K562 (cell line): ENCODE results near the gene ADCY5. TPM values are rescaled to one million over a fixed set of nuclear protein-coding genes. Genes with fewer than 3 reads are reported as not detected.

Experiments
- ATAC-seq: fragments of 200-7000 bp; cut with Tn5 transposase; 3 replicates; pipeline ENCODE4 v1.9.1; 2020; ENCODE audit warnings: moderate library complexity
- BruUV-seq: library from RNA; stranded (reverse); fragments of 400-500 nt; replicated peaks from 2 replicates; lab custom pipeline; 2021; lab: Mats Ljungman, UMichigan
- CTCF ChIA-PET: fragments of 300-600 bp; formaldehyde crosslinking; extraction: SDS; loops from one replicate; lab custom pipeline; 2021; ENCODE audit warnings: low intra/inter-chr PET ratio; lab: Yijun Ruan, JAX
- POLR2A ChIA-PET: fragments of 300-600, 350-650 bp; sonication (Branson Sonifier 250); formaldehyde crosslinking; extraction: SDS; loops from one replicate; lab custom pipeline; 2021; ENCODE audit warnings: antibody characterized with exemption, inconsistent platforms; lab: Yijun Ruan, JAX
- DNase-seq, 4 experiments: peaks; one replicate each; pipeline versions ENCODE4 v3.0.0 to v3.0.0-alpha.2; 2011 to 2018; ENCODE audit warnings: low spot score in 3 of 4, mixed read lengths in 3 of 4; ENCODE audit errors: extremely low read depth in 1 of 4
- FAIRE-seq: peaks from 2 replicates; lab custom pipeline; 2011; peaks lifted over from hg19 to GRCh38; lab: Jason Lieb, UNC
- H2AFZ ChIP-seq: 2 replicates; pipeline ENCODE4 v1.6.0; 2011; ENCODE audit warnings: low read depth, low read length, control low read depth, inconsistent platforms
- H3K27ac ChIP-seq: fragments of 200-600 bp; 3 replicates; pipeline ENCODE4 v1.8.0; 2011; ENCODE audit warnings: low read depth, mild to moderate bottlenecking, control low read depth, inconsistent platforms, low read length, moderate library complexity, mixed read lengths; ENCODE audit errors: extremely low read depth
- H3K27me3 ChIP-seq, 2 experiments: fragments of 300-600 bp in 1 of 2; 2 replicates in 1 of 2; 3 replicates in 1 of 2; pipeline versions ENCODE4 v1.6.0 to v1.8.0; 2011; ENCODE audit warnings: inconsistent platforms in 2 of 2, low read length in 2 of 2, mild to moderate bottlenecking in 1 of 2, mixed read lengths in 1 of 2, moderate library complexity in 1 of 2; ENCODE audit not compliant: control insufficient read depth in 2 of 2, insufficient read depth in 2 of 2
- H3K36me3 ChIP-seq: fragments of 300-600 bp; 3 replicates; pipeline ENCODE4 v1.8.0; 2011; ENCODE audit warnings: mild to moderate bottlenecking, low read length, inconsistent platforms; ENCODE audit not compliant: control insufficient read depth, insufficient read depth
- H3K4me1 ChIP-seq, 2 experiments: fragments of 200-600 bp in 1 of 2; replicated peaks in 1 of 2; 2 replicates in 1 of 2; 3 replicates in 1 of 2; pipeline versions ENCODE4 v1.5.1 to v1.8.0; 2011; ENCODE audit warnings: inconsistent platforms in 2 of 2, low read length in 2 of 2, mild to moderate bottlenecking in 1 of 2, mixed read lengths in 1 of 2, moderate library complexity in 1 of 2; ENCODE audit not compliant: control insufficient read depth in 2 of 2, insufficient read depth in 2 of 2
- H3K4me2 ChIP-seq: 2 replicates; pipeline ENCODE4 v1.6.1; 2011; ENCODE audit warnings: low read length, control low read depth, inconsistent platforms, mixed read lengths; ENCODE audit not compliant: insufficient read depth
- H3K4me3 ChIP-seq: fragments of 200-600 bp; sonication (generic), shearing (Covaris generic); 2 replicates; pipeline ENCODE4 v1.5.1; 2016; ENCODE audit warnings: control low read depth, inconsistent platforms
- H3K79me2 ChIP-seq: fragments of 200-600 bp; 3 replicates; pipeline ENCODE4 v1.8.0; 2011; ENCODE audit warnings: low read length, inconsistent platforms; ENCODE audit not compliant: control insufficient read depth, insufficient read depth
- H3K9ac ChIP-seq, 2 experiments: 2 replicates each; pipeline versions ENCODE4 v1.6.0 to v1.6.1; 2011; ENCODE audit warnings: low read depth in 2 of 2, low read length in 2 of 2, control low read depth in 1 of 2, inconsistent platforms in 1 of 2, mild to moderate bottlenecking in 1 of 2, mixed read lengths in 1 of 2; ENCODE audit not compliant: insufficient read depth in 1 of 2
- H3K9me1 ChIP-seq: one replicate; pipeline ENCODE4 v1.6.0; 2011; ENCODE audit warnings: inconsistent platforms, mild to moderate bottlenecking, low read length, moderate library complexity; ENCODE audit not compliant: control insufficient read depth, insufficient read depth
- H3K9me3 ChIP-seq: replicated peaks from 2 replicates; pipeline ENCODE4 v1.5.1; 2011; ENCODE audit warnings: low read depth, low read length, inconsistent platforms; ENCODE audit not compliant: control insufficient read depth, insufficient read depth
- H4K20me1 ChIP-seq: replicated peaks from 2 replicates; pipeline ENCODE4 v1.6.1; 2011; ENCODE audit warnings: low read length, inconsistent platforms, mixed read lengths; ENCODE audit not compliant: control insufficient read depth, insufficient read depth
- BRD4 ChIP-seq: fragments of 200-600 bp; sonication (generic); IDR thresholded peaks from 2 replicates; pipeline ENCODE4 v1.6.1; 2017; ENCODE audit warnings: inconsistent platforms
- ESRRA ChIP-seq: fragments of 450-650 bp; IDR thresholded peaks from 2 replicates; pipeline ENCODE4 v1.6.1; 2014; ENCODE audit warnings: low read depth, mild to moderate bottlenecking, moderate library complexity, borderline replicate concordance
- EZH2 ChIP-seq: IDR thresholded peaks from 2 replicates; pipeline ENCODE4 v1.6.1; 2012; ENCODE audit warnings: low read depth, mild to moderate bottlenecking, inconsistent platforms, low read length, borderline replicate concordance
- PCBP1 ChIP-seq: fragments of 200-400 bp; formaldehyde crosslinking; IDR thresholded peaks from 2 replicates; pipeline ENCODE4 v1.6.1; 2018; ENCODE audit warnings: mild to moderate bottlenecking, low read depth, low read length; ENCODE audit not compliant: poor library complexity, severe bottlenecking
- PTRF ChIP-seq: fragments of 450-650 bp; IDR thresholded peaks from 2 replicates; pipeline ENCODE4 v1.6.1; 2016; ENCODE audit warnings: mild to moderate bottlenecking, missing genetic modification characterization, missing compliant biosample characterization
- RB1 ChIP-seq: fragments of 450-650 bp; IDR thresholded peaks from 2 replicates; pipeline ENCODE4 v1.6.1; 2017; ENCODE audit warnings: low read depth, mild to moderate bottlenecking
- RBM14 ChIP-seq: fragments of 200-400 bp; formaldehyde crosslinking; IDR thresholded peaks from 2 replicates; pipeline ENCODE4 v1.6.1; 2018; ENCODE audit warnings: low read depth, mild to moderate bottlenecking, low read length, moderate library complexity, borderline replicate concordance; ENCODE audit not compliant: insufficient read depth
- RNF2 ChIP-seq: sonication (generic); IDR thresholded peaks from 2 replicates; pipeline ENCODE4 v1.6.1; 2016
- RNF219 ChIP-seq: fragments of 250-450 bp; sonication (Bioruptor Pico); IDR thresholded peaks from 2 replicates; pipeline ENCODE4 v1.5.0; 2022; ENCODE audit warnings: mild to moderate bottlenecking
- SREBF2 ChIP-seq: sonication (generic); formaldehyde crosslinking; IDR thresholded peaks from 2 replicates; pipeline ENCODE4 v1.4.0; 2020; ENCODE audit warnings: mild to moderate bottlenecking, missing genetic modification reagents
- UBTF ChIP-seq, 2 experiments: IDR thresholded peaks; 2 replicates each; pipeline ENCODE4 v1.6.1; 2012; ENCODE audit warnings: improper control_type of control experiment in 2 of 2, low read depth in 2 of 2, low read length in 2 of 2, borderline replicate concordance in 1 of 2
- ZNF146 ChIP-seq: IDR thresholded peaks from one replicate; pipeline ENCODE4 v1.6.1; 2018; ENCODE audit warnings: missing compliant biosample characterization; ENCODE audit not compliant: unreplicated experiment
- ZNF507 ChIP-seq: conservative IDR thresholded peaks from 2 replicates; pipeline ENCODE4 v1.6.1; 2017; ENCODE audit warnings: missing genetic modification characterization, missing compliant biosample characterization
- ZSCAN32 ChIP-seq: fragments of 450-650 bp; formaldehyde crosslinking; IDR thresholded peaks from 2 replicates; pipeline ENCODE4 v1.4.0; 2020; ENCODE audit warnings: mild to moderate bottlenecking, moderate library complexity
- WGBS: fragments of 100-300 bp; shearing (Covaris generic); methylation state at CpG from one replicate; pipeline ENCODE4 v1.1.6; 2016; ENCODE audit warnings: low coverage, mixed read lengths; ENCODE audit not compliant: insufficient coverage; ENCODE audit errors: missing lambda C conversion rate; 5-methylcytosine and 5-hydroxymethylcytosine counted together
- in situ Hi-C: fragments of 300-500 bp; cut with MboI; formaldehyde crosslinking; loops from 4 replicates; pipeline ENCODE4 v1.15.0; 2018; ENCODE audit warnings: inconsistent platforms, mixed read lengths
- intact Hi-C: fragments of 100-400 bp; cut with micrococcal nuclease; formaldehyde crosslinking; loops from 2 replicates; pipeline ENCODE4 v1.14.2; 2022
- polyA plus RNA-seq, 8 experiments: library from polyadenylated mRNA; depleted of rRNA in 4 of 8; stranded (reverse) in 5 of 8; unstranded in 3 of 8; fragments of >200 nt; fragmentation: Nextera tagmentation in 2 of 8; fragmentation: Illumina TruSeq in 1 of 8; extraction: Ambion mirVana in 2 of 8; extraction: Trizol in 1 of 8; gene quantifications; 2 replicates each; pipeline versions ENCODE4 v1.2.1 to v1.2.3, GENCODE V29; 2011 to 2014; ENCODE audit warnings: inconsistent platforms in 1 of 8, missing spikeins in 1 of 8
- total RNA-seq, 7 experiments: library from RNA; depleted of rRNA in 6 of 7; stranded (reverse); fragments of >200 nt in 6 of 7; fragmentation: Illumina TruSeq in 2 of 7; extraction: Trizol in 2 of 7; gene quantifications; 2 replicates each; pipeline versions ENCODE4 v1.2.1 to v1.2.3, GENCODE V29; 2011 to 2021; ENCODE audit warnings: low replicate concordance in 1 of 7

The ADCY5 gene
- total and polyA plus RNA-seq, 9 of the 15 experiments (the other 6 are each of a cell fraction or from before 2014, with no cell fraction given) = under 0.01 TPM; not detected in 8

- intact Hi-C loops = no loop called here
- no peak for DNase-seq
- no TSS peak for BruUV-seq
- peaks cover 0 to 73% of the 10 kb centered on the region in 2 experiments; a peak in 3 of 5 replicates for H3K27me3 ChIP-seq
- TF ChIP-seq ZSCAN32 (CRISPR knock-in tag) (no peak), SREBF2 (no peak), UBTF (IDR thresholded peaks at IDR 0.05; ENCODE audit: borderline replicate concordance in 1 of 2, low read depth in 2 of 2, low read length in 2 of 2) (no peak), RB1 (no peak), BRD4 (no peak), EZH2 (no peak), ESRRA (no peak), PTRF (tag) (no peak), ZNF146 (CRISPR knock-in tag) (no peak), RNF2 (no peak), RNF219 (CRISPR knock-in tag) (no peak), ZNF507 (tag) (no peak), RBM14 (no peak), PCBP1 (no peak)
- TF ChIP-seq, all 486 proteins: peak for 0
- Histone ChIP-seq H4K20me1 (peaks cover 4% of the 10 kb centered on the region; the same call in 1 of the 2 replicates), H3K9ac (no peak overlapping the region), H2AFZ (no peak overlapping the region), H3K36me3 (no peaks in the 10 kb centered on the region), H3K4me2 (no peak overlapping the region), H3K27ac (no peak overlapping the region), H3K4me3 (no peak overlapping the region), H3K9me3 (no peaks in the 10 kb centered on the region), H3K79me2 (no peaks in the 10 kb centered on the region), H3K9me1 (no peaks in the 10 kb centered on the region), H3K4me1 (no peaks in the 10 kb centered on the region; a peak in 1 of 5 replicates)
- FAIRE-seq = no peak
- ATAC-seq = no peak
- in situ Hi-C loops = no loop called here
- 3% methylated on average over 4 of the region's 7 CpGs for WGBS
- ChIA-PET POLR2A (interaction anchor here (0.7 to 0.9 kb wide), 2 partner anchors 9 to 15 kb away, joined by 3 read pairs; no protein-coding TSS in a partner anchor), CTCF (no interaction called here)
Measured at GRCh38 chr3:123291404-123291803, 157.5 kb downstream of the ADCY5 start.
